CD4-positive, alpha-beta T cell (primary cell): ENCODE results near the gene SEPTIN10. TPM values are rescaled to one million over a fixed set of nuclear protein-coding genes. Genes with fewer than 3 reads are reported as not detected.

Experiments
- ATAC-seq: fragments of 200-7000 bp; cut with Tn5 transposase; one replicate; pipeline ENCODE4 v1.10.0; 2022; ENCODE audit warnings: mild to moderate bottlenecking; ENCODE audit not compliant: poor library complexity
- CTCF ChIA-PET: fragments of 350-600 bp; sonication (Branson Sonifier 250); formaldehyde crosslinking; loops from one replicate; lab custom pipeline; 2021; ENCODE audit warnings: antibody characterized with exemption, inconsistent platforms; lab: Charles Lee
- POLR2A ChIA-PET: fragments of 350-600 bp; sonication (Branson Sonifier 250); formaldehyde crosslinking; loops from one replicate; lab custom pipeline; 2021; ENCODE audit warnings: antibody characterized with exemption, inconsistent platforms; lab: Charles Lee
- DNase-seq, 14 experiments: peaks; one replicate each; pipeline ENCODE4 v3.0.0-alpha.2; 2013 to 2020; ENCODE audit warnings: mixed read lengths in 2 of 14
- H3K27ac ChIP-seq, 2 donors: one replicate each; pipeline versions ENCODE4 v1.5.1 to v1.7.0; 2013; ENCODE audit warnings: low read length in 2 of 2, low read depth in 1 of 2, mild to moderate bottlenecking in 1 of 2
- H3K27me3 ChIP-seq, 2 experiments: 1 replicate in 1 of 2; 2 replicates in 1 of 2; pipeline versions ENCODE4 v1.6.1 to v1.7.0; 2013; ENCODE audit warnings: low read length in 2 of 2, control low read depth in 1 of 2, mild to moderate bottlenecking in 1 of 2, moderate library complexity in 1 of 2; ENCODE audit not compliant: insufficient read depth in 2 of 2, control insufficient read depth in 1 of 2
- H3K36me3 ChIP-seq: one replicate; pipeline ENCODE4 v1.6.1; 2013; ENCODE audit warnings: low read length, control low read depth; ENCODE audit not compliant: insufficient read depth
- H3K4me1 ChIP-seq: one replicate; pipeline ENCODE4 v1.6.1; 2013; ENCODE audit warnings: low read length, control low read depth; ENCODE audit not compliant: insufficient read depth
- H3K4me3 ChIP-seq: one replicate; pipeline ENCODE4 v1.5.1; 2013; ENCODE audit warnings: mild to moderate bottlenecking, low read length, moderate library complexity
- H3K9me3 ChIP-seq, 2 experiments: 1 replicate in 1 of 2; 2 replicates in 1 of 2; pipeline versions ENCODE4 v1.6.1 to v1.7.0; 2013; ENCODE audit warnings: low read length in 2 of 2, mild to moderate bottlenecking in 2 of 2, control low read depth in 1 of 2, moderate library complexity in 1 of 2; ENCODE audit not compliant: control insufficient read depth in 1 of 2, insufficient read depth in 1 of 2
- H3K27ac Mint-ChIP-seq: one replicate; pipeline ENCODE4 v1.8.0; 2020; ENCODE audit warnings: mixed read lengths
- H3K27me3 Mint-ChIP-seq: one replicate; pipeline ENCODE4 v1.8.0; 2021; ENCODE audit warnings: mixed read lengths
- H3K36me3 Mint-ChIP-seq: one replicate; pipeline ENCODE4 v1.8.0; 2021; ENCODE audit warnings: low read depth, mixed read lengths
- H3K4me1 Mint-ChIP-seq: one replicate; pipeline ENCODE4 v1.8.0; 2021; ENCODE audit warnings: low read depth, mixed read lengths
- H3K4me3 Mint-ChIP-seq: one replicate; pipeline ENCODE4 v1.8.0; 2020; ENCODE audit warnings: mild to moderate bottlenecking, mixed read lengths
- H3K9me3 Mint-ChIP-seq: one replicate; pipeline ENCODE4 v1.8.0; 2020; ENCODE audit warnings: mixed read lengths
- CTCF ChIP-seq: fragments of 200-600 bp; IDR thresholded peaks from one replicate; pipeline ENCODE4 v1.8.0; 2022; ENCODE audit warnings: antibody characterized with exemption, mild to moderate bottlenecking
- intact Hi-C, 2 experiments: fragments of 100-400 bp; cut with DNase I in 1 of 2; cut with micrococcal nuclease in 1 of 2; formaldehyde crosslinking; loops; one replicate each; pipeline versions ENCODE4 v1.15.1 to v1.9.0; 2023 to 2025; cut with DNase I, micrococcal nuclease
- total RNA-seq, 174 experiments: library from RNA in 2 of 174; stranded (reverse) in 2 of 174; gene quantifications; one replicate each; pipeline ENCODE4 v1.2.3 and lab custom pipeline; 2021 to 2026

The SEPTIN10 gene
- total RNA-seq, 2 experiments from 2014 or later = 2.0 to 2.6 TPM

GRCh38 chr2:109562421-109562820, 51.3 kb downstream of the SEPTIN10 start:
- ChIA-PET CTCF (interaction anchor here (1.8 kb wide), 1 partner anchor 16 kb away, joined by 5 read pairs; no protein-coding TSS in a partner anchor), POLR2A (no interaction called here)
- TF ChIP-seq CTCF = no peak
- DNase-seq = no peak
- no peaks in the 10 kb centered on the region for H3K9me3 Mint-ChIP-seq
- no peak overlapping the region for H3K4me3 ChIP-seq
- H3K27me3 Mint-ChIP-seq = no peaks in the 10 kb centered on the region
- H3K27ac ChIP-seq = no peak overlapping the region
- H3K27ac Mint-ChIP-seq = no peak overlapping the region
- H3K27me3 ChIP-seq = no peaks in the 10 kb centered on the region
- no peaks in the 10 kb centered on the region for H3K4me1 ChIP-seq
- no peaks in the 10 kb centered on the region for H3K36me3 ChIP-seq
- no peaks in the 10 kb centered on the region for H3K4me1 Mint-ChIP-seq
- H3K36me3 Mint-ChIP-seq = no peaks in the 10 kb centered on the region
- H3K4me3 Mint-ChIP-seq = no peak overlapping the region
- no peaks in the 10 kb centered on the region for H3K9me3 ChIP-seq
- ATAC-seq = no peak
- intact Hi-C loops = no loop called here

GRCh38 chr2:109560265-109560664, 53.5 kb downstream of the SEPTIN10 start:
- Histone ChIP-seq H3K4me3 (no peak overlapping the region), H3K27me3 (no peaks in the 10 kb centered on the region), H3K4me1 (no peaks in the 10 kb centered on the region), H3K27ac (no peak overlapping the region), H3K9me3 (no peaks in the 10 kb centered on the region), H3K36me3 (no peaks in the 10 kb centered on the region)
- Mint-ChIP-seq H3K4me3 (no peak overlapping the region), H3K36me3 (no peaks in the 10 kb centered on the region), H3K9me3 (no peaks in the 10 kb centered on the region), H3K27me3 (no peaks in the 10 kb centered on the region), H3K27ac (no peak overlapping the region), H3K4me1 (no peaks in the 10 kb centered on the region)
- CTCF ChIA-PET = no interaction called here
- POLR2A ChIA-PET = no interaction called here
- no peak for TF ChIP-seq CTCF
- DNase-seq = no peak
- intact Hi-C loops = no loop called here
- no peak for ATAC-seq

- POLR2A ChIA-PET = no interaction called here
- Histone ChIP-seq H3K27ac (no peak overlapping the region), H3K4me1 (no peaks in the 10 kb centered on the region), H3K4me3 (no peak overlapping the region), H3K9me3 (no peaks in the 10 kb centered on the region), H3K27me3 (no peaks in the 10 kb centered on the region), H3K36me3 (no peaks in the 10 kb centered on the region)
- H3K4me3 Mint-ChIP-seq = no peak overlapping the region
- no peaks in the 10 kb centered on the region for H3K9me3 Mint-ChIP-seq
- no peaks in the 10 kb centered on the region for H3K36me3 Mint-ChIP-seq
- ATAC-seq (no peak), DNase-seq (peak in 1 of 14 experiments; percentile 25)
- no peaks in the 10 kb centered on the region for H3K4me1 Mint-ChIP-seq
- no peak overlapping the region for H3K27ac Mint-ChIP-seq
- intact Hi-C loops = no loop called here
- no peaks in the 10 kb centered on the region for H3K27me3 Mint-ChIP-seq
- CTCF ChIA-PET = interaction anchor here (0.6 kb wide), 1 partner anchor 1137 kb away, joined by 4 read pairs; no protein-coding TSS in a partner anchor
- TF ChIP-seq CTCF = no peak
Measured at GRCh38 chr2:109558076-109558882, 55.5 kb downstream of the SEPTIN10 start.
